Skeletal muscle tissue (tissue), 4 donors: ENCODE data around the gene AKNA. TPM values are rescaled to one million over a fixed set of nuclear protein-coding genes. Genes with fewer than 3 reads are reported as not detected.
"Not testable (repeated sequence)": the region's sequence is repeated elsewhere in the genome, so short reads cannot be mapped to it uniquely, and the experiment has no call there.

ENCODE experiments used
- H3K27ac ChIP-seq: one replicate; pipeline ENCODE4 v1.7.0; 2013; ENCODE audit warnings: mild to moderate bottlenecking, low read depth, low read length, inconsistent platforms
- H3K27me3 ChIP-seq, 3 donors: one replicate each; pipeline ENCODE4 v1.7.0; 2013; ENCODE audit warnings: low read length in 3 of 3; ENCODE audit not compliant: control insufficient read depth in 3 of 3, insufficient read depth in 3 of 3
- H3K36me3 ChIP-seq, 3 donors: one replicate each; pipeline ENCODE4 v1.7.0; 2013; ENCODE audit warnings: low read length in 3 of 3; ENCODE audit not compliant: control insufficient read depth in 3 of 3, insufficient read depth in 3 of 3
- H3K4me1 ChIP-seq, 3 donors: one replicate each; pipeline ENCODE4 v1.7.0; 2013; ENCODE audit warnings: low read length in 3 of 3, mild to moderate bottlenecking in 3 of 3; ENCODE audit not compliant: control insufficient read depth in 3 of 3, insufficient read depth in 3 of 3
- H3K4me3 ChIP-seq, 3 donors: one replicate each; pipeline ENCODE4 v1.7.0; 2013; ENCODE audit warnings: low read length in 3 of 3
- H3K9ac ChIP-seq, 3 donors: one replicate each; pipeline ENCODE4 v1.7.0; 2013; ENCODE audit warnings: low read length in 3 of 3, mild to moderate bottlenecking in 3 of 3, moderate library complexity in 2 of 3, low read depth in 1 of 3
- H3K9me3 ChIP-seq, 3 donors: one replicate each; pipeline ENCODE4 v1.7.0; 2013; ENCODE audit warnings: low read length in 3 of 3; ENCODE audit not compliant: control insufficient read depth in 3 of 3
- total RNA-seq: library from RNA; depleted of rRNA; stranded (reverse); fragments of >200 nt; gene quantifications from one replicate; pipeline ENCODE4 v1.2.3, GENCODE V29; 2014
- donor health status: Osteomylitis.

AKNA gene
- total RNA-seq, 1 donor from 2014 or later = 6.3 TPM

- H3K27ac ChIP-seq, H3K36me3 ChIP-seq, H3K4me3 ChIP-seq, H3K9me3 ChIP-seq, H3K9ac ChIP-seq, H3K4me1 ChIP-seq: not testable (repeated sequence)
- H3K27me3 ChIP-seq = peaks cover 0 to 13% (median 0%) of the 10 kb centered on the region in 3 donors
Measured at GRCh38 chr9:114328937-114329624, 58.7 kb downstream of the AKNA start.

- H3K4me1 ChIP-seq, H3K36me3 ChIP-seq, H3K27ac ChIP-seq, H3K4me3 ChIP-seq, H3K9me3 ChIP-seq, H3K9ac ChIP-seq: not testable (repeated sequence)
- H3K27me3 ChIP-seq = peaks cover 0 to 16% (median 0%) of the 10 kb centered on the region in 3 donors
Measured at GRCh38 chr9:114328357-114328820, 59.4 kb downstream of the AKNA start.

- no peaks in the 10 kb centered on the region for H3K9me3 ChIP-seq
- H3K36me3 ChIP-seq = no peaks in the 10 kb centered on the region
- no peak overlapping the region for H3K9ac ChIP-seq
- no peak overlapping the region for H3K4me3 ChIP-seq
- no peak overlapping the region for H3K27ac ChIP-seq
- H3K4me1 ChIP-seq = no peaks in the 10 kb centered on the region
- peaks cover 0 to 16% (median 0%) of the 10 kb centered on the region in 3 donors for H3K27me3 ChIP-seq
Measured at GRCh38 chr9:114327749-114328148, 60.0 kb downstream of the AKNA start.

- H3K27ac ChIP-seq, H3K4me3 ChIP-seq, H3K36me3 ChIP-seq, H3K4me1 ChIP-seq, H3K9me3 ChIP-seq, H3K9ac ChIP-seq: not testable (repeated sequence)
- H3K27me3 ChIP-seq = peaks cover 0 to 16% (median 0%) of the 10 kb centered on the region in 3 donors
Measured at GRCh38 chr9:114325684-114326254, 62.0 kb downstream of the AKNA start.

GRCh38 chr9:114324965-114325364, 62.8 kb downstream of the AKNA start:
- not testable (repeated sequence) for H3K9ac ChIP-seq, H3K27ac ChIP-seq, H3K4me3 ChIP-seq, H3K4me1 ChIP-seq, H3K36me3 ChIP-seq, H3K9me3 ChIP-seq
- H3K27me3 ChIP-seq = peaks cover 0 to 16% (median 0%) of the 10 kb centered on the region in 3 donors

- H3K36me3 ChIP-seq = no peaks in the 10 kb centered on the region
- H3K9ac ChIP-seq = no peak overlapping the region
- H3K27ac ChIP-seq = no peak overlapping the region
- peaks cover 0 to 16% (median 0%) of the 10 kb centered on the region in 3 donors for H3K27me3 ChIP-seq
- H3K4me3 ChIP-seq = no peak overlapping the region
- H3K9me3 ChIP-seq = no peaks in the 10 kb centered on the region
- no peaks in the 10 kb centered on the region for H3K4me1 ChIP-seq
Measured at GRCh38 chr9:114324492-114324891, 63.3 kb downstream of the AKNA start.

- H3K4me1 ChIP-seq, H3K27ac ChIP-seq, H3K36me3 ChIP-seq, H3K9ac ChIP-seq, H3K9me3 ChIP-seq, H3K4me3 ChIP-seq: not testable (repeated sequence)
- H3K27me3 ChIP-seq = peaks cover 0 to 16% (median 2%) of the 10 kb centered on the region in 3 donors
Measured at GRCh38 chr9:114323849-114324248, 63.9 kb downstream of the AKNA start.

GRCh38 chr9:114322831-114323531, 64.8 kb downstream of the AKNA start, which contains the start of gene ORM1:
ORM1 (plus strand) TSS chr9:114323098; CDS start chr9:114323134, 36 bp downstream.
- not testable (repeated sequence) for H3K36me3 ChIP-seq, H3K27ac ChIP-seq, H3K9me3 ChIP-seq, H3K4me1 ChIP-seq, H3K4me3 ChIP-seq, H3K9ac ChIP-seq
- peaks cover 0 to 11% (median 2%) of the 10 kb centered on the region in 3 donors for H3K27me3 ChIP-seq

GRCh38 chr9:114322160-114322818, 65.5 kb downstream of the AKNA start:
- H3K27me3 ChIP-seq, H3K4me1 ChIP-seq, H3K27ac ChIP-seq, H3K36me3 ChIP-seq, H3K9ac ChIP-seq, H3K9me3 ChIP-seq, H3K4me3 ChIP-seq: not testable (repeated sequence)
